ENCODE data around the gene SLC44A3.

SLC44A3 gene

DNA sequence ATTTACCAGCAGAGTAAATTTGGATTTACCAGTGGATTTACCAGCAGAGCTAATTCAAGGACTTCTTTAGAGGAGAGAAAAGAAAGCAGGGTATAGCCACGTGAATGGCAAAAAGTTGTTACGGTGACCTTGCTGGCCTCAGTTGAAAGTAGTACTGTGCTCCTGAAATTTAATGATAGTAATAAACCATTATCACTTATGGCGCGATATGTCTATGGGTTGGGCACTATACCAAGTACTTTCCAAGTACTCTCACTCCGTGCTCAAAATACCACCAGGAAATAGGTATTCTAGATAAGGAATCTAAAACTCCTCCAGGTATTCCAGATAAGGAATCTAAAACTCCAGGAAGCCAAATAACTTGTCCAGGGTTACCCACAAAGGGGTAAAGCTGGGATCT, 35.8 kb downstream of the SLC44A3 start:
- TF ChIP-seq EGR1 (IDR thresholded peaks at IDR 0.05) (no peak), NFIC (IDR thresholded peaks at IDR 0.05) (no peak), TEAD4 (IDR thresholded peaks at IDR 0.05) (no peak), YY1 (IDR thresholded peaks at IDR 0.05; ENCODE audit: low read depth) (no peak), ZBTB7A (IDR thresholded peaks at IDR 0.05; ENCODE audit: low read depth) (no peak), FOXM1 (IDR thresholded peaks at IDR 0.05; ENCODE audit: borderline replicate concordance, low read depth) (no peak), RAD21 (IDR thresholded peaks at IDR 0.05; ENCODE audit: low read depth) (no peak), TAF1 (IDR thresholded peaks at IDR 0.05; ENCODE audit: low read depth) (no peak), CREB1 (IDR thresholded peaks at IDR 0.05; ENCODE audit: low read depth) (no peak), TCF12 (IDR thresholded peaks at IDR 0.05; ENCODE audit: low read depth) (no peak), CEBPB (IDR thresholded peaks at IDR 0.05) (no peak), EP300 (IDR thresholded peaks at IDR 0.05; ENCODE audit: borderline replicate concordance) (no peak)
- TF ChIP-seq, protein P1, sequence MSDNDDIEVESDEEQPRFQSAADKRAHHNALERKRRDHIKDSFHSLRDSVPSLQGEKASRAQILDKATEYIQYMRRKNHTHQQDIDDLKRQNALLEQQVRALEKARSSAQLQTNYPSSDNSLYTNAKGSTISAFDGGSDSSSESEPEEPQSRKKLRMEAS (IDR thresholded peaks at IDR 0.05) = no peak
- TF ChIP-seq, protein P2, sequence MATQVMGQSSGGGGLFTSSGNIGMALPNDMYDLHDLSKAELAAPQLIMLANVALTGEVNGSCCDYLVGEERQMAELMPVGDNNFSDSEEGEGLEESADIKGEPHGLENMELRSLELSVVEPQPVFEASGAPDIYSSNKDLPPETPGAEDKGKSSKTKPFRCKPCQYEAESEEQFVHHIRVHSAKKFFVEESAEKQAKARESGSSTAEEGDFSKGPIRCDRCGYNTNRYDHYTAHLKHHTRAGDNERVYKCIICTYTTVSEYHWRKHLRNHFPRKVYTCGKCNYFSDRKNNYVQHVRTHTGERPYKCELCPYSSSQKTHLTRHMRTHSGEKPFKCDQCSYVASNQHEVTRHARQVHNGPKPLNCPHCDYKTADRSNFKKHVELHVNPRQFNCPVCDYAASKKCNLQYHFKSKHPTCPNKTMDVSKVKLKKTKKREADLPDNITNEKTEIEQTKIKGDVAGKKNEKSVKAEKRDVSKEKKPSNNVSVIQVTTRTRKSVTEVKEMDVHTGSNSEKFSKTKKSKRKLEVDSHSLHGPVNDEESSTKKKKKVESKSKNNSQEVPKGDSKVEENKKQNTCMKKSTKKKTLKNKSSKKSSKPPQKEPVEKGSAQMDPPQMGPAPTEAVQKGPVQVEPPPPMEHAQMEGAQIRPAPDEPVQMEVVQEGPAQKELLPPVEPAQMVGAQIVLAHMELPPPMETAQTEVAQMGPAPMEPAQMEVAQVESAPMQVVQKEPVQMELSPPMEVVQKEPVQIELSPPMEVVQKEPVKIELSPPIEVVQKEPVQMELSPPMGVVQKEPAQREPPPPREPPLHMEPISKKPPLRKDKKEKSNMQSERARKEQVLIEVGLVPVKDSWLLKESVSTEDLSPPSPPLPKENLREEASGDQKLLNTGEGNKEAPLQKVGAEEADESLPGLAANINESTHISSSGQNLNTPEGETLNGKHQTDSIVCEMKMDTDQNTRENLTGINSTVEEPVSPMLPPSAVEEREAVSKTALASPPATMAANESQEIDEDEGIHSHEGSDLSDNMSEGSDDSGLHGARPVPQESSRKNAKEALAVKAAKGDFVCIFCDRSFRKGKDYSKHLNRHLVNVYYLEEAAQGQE (IDR thresholded peaks at IDR 0.05; ENCODE audit: low read depth) = no peak
- TF ChIP-seq, protein P3, sequence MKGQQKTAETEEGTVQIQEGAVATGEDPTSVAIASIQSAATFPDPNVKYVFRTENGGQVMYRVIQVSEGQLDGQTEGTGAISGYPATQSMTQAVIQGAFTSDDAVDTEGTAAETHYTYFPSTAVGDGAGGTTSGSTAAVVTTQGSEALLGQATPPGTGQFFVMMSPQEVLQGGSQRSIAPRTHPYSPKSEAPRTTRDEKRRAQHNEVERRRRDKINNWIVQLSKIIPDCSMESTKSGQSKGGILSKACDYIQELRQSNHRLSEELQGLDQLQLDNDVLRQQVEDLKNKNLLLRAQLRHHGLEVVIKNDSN (IDR thresholded peaks at IDR 0.05) = no peak

DNA sequence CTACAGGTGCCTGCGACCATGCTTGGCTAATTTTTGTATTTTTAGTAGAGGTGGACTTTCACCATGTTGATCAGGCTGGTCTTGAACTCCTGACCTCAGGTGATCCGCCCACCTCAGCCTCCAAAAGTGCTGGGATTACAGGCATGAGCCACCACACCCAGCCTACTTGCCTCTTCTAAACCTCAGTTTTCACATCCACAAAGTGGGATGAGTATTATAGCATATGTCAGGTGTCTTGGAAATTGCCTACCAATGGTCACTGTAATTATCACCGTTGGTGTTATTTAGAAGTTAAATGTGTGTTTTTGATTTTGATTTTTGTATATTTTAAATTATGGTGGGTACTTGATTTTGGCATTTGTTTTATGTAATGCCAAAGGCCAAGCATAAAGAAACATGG, 36.7 kb downstream of the SLC44A3 start:
- no peak for TF ChIP-seq CREB1 (IDR thresholded peaks at IDR 0.05; ENCODE audit: low read depth)
- TF ChIP-seq, protein P1 (IDR thresholded peaks at IDR 0.05) = no peak
- TF ChIP-seq NFIC (IDR thresholded peaks at IDR 0.05) = no peak
- no peak for TF ChIP-seq CEBPB (IDR thresholded peaks at IDR 0.05)
- TF ChIP-seq, protein P3 (IDR thresholded peaks at IDR 0.05) = no peak
- TF ChIP-seq, protein P2 (IDR thresholded peaks at IDR 0.05; ENCODE audit: low read depth) = no peak
- no peak for TF ChIP-seq EGR1 (IDR thresholded peaks at IDR 0.05)
- no peak for TF ChIP-seq TCF12 (IDR thresholded peaks at IDR 0.05; ENCODE audit: low read depth)
- no peak for TF ChIP-seq TAF1 (IDR thresholded peaks at IDR 0.05; ENCODE audit: low read depth)

DNA sequence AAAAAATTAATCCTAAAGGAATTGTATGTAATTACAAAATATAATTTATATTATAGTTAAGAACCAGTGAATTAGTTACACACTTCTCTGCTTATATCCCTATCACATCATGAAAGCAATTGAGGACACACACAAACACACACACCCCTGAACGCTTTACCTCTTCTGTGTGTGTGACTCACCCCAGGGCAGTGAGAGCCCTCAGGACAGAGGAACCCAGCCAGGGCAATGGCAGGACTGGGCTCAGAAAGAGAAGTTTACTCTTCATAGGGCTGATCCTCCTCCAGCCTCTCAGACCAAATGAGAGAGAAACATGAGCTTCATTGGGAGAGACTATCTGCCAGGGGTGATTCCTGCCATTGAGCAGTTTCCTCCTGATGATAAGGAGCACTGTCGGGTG, 38.1 kb downstream of the SLC44A3 start:
- TF ChIP-seq, protein P3 (IDR thresholded peaks at IDR 0.05) = no peak
- TF ChIP-seq TCF12 (IDR thresholded peaks at IDR 0.05; ENCODE audit: low read depth) = no peak
- TF ChIP-seq, protein P2 (IDR thresholded peaks at IDR 0.05; ENCODE audit: low read depth) = no peak
- no peak for TF ChIP-seq CEBPB (IDR thresholded peaks at IDR 0.05)
- TF ChIP-seq NFIC (IDR thresholded peaks at IDR 0.05) = no peak
- no peak for TF ChIP-seq YY1 (IDR thresholded peaks at IDR 0.05; ENCODE audit: low read depth)
- no peak for TF ChIP-seq TAF1 (IDR thresholded peaks at IDR 0.05; ENCODE audit: low read depth)
- no peak for TF ChIP-seq TEAD4 (IDR thresholded peaks at IDR 0.05)
- TF ChIP-seq RAD21 (IDR thresholded peaks at IDR 0.05; ENCODE audit: low read depth) = no peak
- no peak for TF ChIP-seq ZBTB7A (IDR thresholded peaks at IDR 0.05; ENCODE audit: low read depth)
- TF ChIP-seq CREB1 (IDR thresholded peaks at IDR 0.05; ENCODE audit: low read depth) = no peak
- TF ChIP-seq, protein P1 (IDR thresholded peaks at IDR 0.05) = no peak
- no peak for TF ChIP-seq FOXM1 (IDR thresholded peaks at IDR 0.05; ENCODE audit: borderline replicate concordance, low read depth)

DNA sequence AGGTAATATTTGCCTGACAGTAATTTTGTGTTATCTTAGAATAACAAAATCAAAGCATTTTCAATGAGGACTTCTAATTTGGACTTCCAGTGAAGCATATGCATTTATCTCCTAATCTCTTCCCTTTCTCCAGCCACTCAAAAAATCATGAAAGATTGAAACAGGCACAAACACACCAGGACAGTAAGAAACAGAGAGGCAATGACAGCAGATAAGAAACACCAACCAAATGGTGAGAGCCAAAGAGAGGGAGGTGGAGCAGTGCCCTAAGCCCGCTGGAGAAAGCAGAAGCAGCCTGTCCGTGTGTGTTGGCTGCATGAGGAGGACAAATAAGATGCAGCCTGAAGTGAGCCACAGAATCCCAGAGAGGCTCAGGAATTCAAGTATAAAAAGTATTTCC, 39.0 kb downstream of the SLC44A3 start:
- no peak for TF ChIP-seq EGR1 (IDR thresholded peaks at IDR 0.05)
- TF ChIP-seq TEAD4 (IDR thresholded peaks at IDR 0.05) = no peak
- no peak for TF ChIP-seq FOXM1 (IDR thresholded peaks at IDR 0.05; ENCODE audit: borderline replicate concordance, low read depth)
- TF ChIP-seq TCF12 (IDR thresholded peaks at IDR 0.05; ENCODE audit: low read depth) = no peak
- TF ChIP-seq, protein P1 (IDR thresholded peaks at IDR 0.05) = no peak

Measured in Ishikawa (cell line).